A549 treated with CpdA at 1 μM for 4 hours (cell line): Measurements from ENCODE around the gene NDUFA7. TPM values are rescaled to one million over a fixed set of nuclear protein-coding genes. Genes with fewer than 3 reads are reported as not detected.

Source experiments
- total RNA-seq: library from RNA; stranded (reverse); fragments of 200-300 nt; extraction: Qiagen RNA extraction; gene quantifications from 5 replicates; pipeline ENCODE4 v1.2.3, GENCODE V29; 2022; ENCODE audit warnings: low read depth

Gene NDUFA7
- 48.9 to 89.8 TPM (median 84.6 TPM) in 5 replicates for total RNA-seq

DNA sequence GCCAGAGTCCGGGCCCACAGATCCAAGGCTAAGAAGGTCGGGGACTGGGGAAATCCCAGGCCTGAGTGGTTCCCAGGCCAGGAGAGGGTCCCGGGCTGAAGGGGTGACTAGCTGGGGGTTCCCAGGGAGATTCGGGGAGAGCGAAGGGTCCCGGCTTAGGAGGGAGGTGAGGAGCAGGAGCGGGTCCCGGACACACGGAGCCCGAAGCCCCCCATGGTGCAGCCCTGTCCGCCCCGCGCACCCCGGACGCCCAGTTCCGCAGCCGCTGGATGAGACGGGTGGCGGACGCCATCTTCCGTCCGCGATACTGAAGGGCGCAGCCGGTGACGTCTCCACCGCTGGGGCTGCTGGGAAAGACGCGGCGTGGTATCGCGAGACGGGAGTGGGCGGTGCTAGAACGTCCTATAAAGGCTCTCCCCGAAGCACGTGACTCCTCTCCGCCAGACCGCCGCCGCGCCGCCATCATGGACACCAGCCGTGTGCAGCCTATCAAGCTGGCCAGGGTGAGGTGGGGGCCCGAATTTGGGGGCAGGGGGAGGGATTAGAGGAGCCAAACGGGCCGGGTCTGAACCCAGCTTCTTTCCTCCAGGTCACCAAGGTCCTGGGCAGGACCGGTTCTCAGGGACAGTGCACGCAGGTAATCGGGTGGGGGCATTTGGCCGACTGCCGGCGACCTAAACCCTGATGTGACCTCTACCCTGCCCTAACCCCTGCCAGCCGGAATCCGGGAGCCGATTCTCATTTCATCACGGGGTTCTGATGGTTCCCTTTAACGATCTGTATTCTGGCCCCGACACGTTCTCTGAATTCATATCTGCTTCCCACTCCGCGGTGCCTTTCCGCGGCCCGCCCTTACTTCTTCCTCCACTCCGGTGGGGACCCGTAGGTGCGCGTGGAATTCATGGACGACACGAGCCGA lies at the start of gene NDUFA7, which contains the start of gene RPS28:
Gene NDUFA7, minus strand, starts transcription at position 309 of the 919 bp plus-strand sequence. Its CDS starts 17 bp downstream, at position 292.
Gene RPS28, plus strand, starts transcription at position 430 of the 919 bp plus-strand sequence. Its CDS starts 35 bp downstream, at position 465.

DNA sequence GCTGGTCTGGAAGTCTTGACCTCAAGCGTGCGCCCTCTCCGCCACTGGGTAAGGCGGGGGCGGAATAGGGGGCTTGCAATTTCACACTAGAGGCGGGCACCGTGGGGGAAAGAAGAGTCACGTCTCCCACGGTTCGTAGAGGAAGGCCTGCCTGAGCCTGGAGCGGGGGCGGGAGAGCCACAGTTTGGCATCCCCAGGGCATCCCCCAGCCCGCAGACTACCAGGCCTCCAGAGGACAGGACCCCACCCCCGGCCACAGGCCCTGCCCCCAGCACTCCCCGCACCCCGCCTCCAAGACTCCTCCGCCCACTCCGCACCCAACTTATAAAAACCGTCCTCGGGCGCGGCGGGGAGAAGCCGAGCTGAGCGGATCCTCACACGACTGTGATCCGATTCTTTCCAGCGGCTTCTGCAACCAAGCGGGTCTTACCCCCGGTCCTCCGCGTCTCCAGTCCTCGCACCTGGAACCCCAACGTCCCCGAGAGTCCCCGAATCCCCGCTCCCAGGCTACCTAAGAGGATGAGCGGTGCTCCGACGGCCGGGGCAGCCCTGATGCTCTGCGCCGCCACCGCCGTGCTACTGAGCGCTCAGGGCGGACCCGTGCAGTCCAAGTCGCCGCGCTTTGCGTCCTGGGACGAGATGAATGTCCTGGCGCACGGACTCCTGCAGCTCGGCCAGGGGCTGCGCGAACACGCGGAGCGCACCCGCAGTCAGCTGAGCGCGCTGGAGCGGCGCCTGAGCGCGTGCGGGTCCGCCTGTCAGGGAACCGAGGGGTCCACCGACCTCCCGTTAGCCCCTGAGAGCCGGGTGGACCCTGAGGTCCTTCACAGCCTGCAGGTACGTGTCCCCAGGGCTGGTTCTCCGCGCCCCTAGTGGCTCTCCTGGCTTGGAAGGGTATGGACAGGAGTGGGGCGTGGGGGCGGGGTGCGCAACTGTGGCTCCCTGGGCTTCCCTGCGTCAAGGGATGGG lies 42.9 kb upstream of the NDUFA7 start, which contains the start of gene ANGPTL4:
Gene ANGPTL4, plus strand, starts transcription at position 353 of the 969 bp plus-strand sequence. Its CDS starts 167 bp downstream, at position 520.

DNA sequence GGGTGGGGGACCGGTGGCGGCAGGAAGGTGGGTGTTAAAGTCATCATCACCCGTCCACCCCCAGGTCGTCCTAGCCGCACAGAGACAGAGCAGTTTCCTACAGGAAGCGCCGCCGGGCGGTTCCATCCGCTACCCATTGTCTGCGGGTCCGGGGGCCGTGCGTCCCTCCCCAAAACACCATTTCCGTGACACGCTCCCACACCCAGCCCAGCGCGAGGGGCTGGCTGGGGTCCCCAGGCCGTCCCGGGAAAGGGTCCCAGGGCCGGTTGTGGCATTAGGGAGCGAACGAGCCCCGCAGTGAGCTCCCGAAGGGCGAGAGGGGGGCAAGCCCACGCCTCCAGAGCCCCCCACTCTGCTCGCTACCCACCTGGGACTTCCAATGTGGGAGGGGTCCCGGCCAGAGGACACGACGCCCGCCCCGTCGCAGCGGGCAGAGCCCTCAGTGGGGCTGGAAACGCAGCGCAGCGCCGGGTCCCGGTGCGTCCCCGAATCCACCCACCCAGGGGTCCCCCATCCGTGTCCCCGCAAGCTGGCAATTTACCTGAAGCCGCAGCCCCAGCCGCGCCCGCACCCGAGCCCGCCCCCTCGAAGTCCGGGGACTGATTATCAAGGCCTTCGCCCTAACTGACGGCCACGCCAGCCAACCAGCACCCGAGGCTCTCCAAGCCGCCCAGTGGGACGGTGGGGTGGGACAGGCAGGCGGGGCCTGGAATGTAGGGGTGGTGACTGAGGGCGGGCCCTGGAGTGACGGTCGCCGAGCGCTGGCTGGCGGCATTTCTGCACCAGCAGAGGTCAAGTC lies 21.7 kb upstream of the NDUFA7 start, which contains the start of gene KANK3:
Gene KANK3, minus strand, starts transcription at position 579 of the 799 bp plus-strand sequence. CDS start 5,434 bp downstream, outside the sequence.

DNA sequence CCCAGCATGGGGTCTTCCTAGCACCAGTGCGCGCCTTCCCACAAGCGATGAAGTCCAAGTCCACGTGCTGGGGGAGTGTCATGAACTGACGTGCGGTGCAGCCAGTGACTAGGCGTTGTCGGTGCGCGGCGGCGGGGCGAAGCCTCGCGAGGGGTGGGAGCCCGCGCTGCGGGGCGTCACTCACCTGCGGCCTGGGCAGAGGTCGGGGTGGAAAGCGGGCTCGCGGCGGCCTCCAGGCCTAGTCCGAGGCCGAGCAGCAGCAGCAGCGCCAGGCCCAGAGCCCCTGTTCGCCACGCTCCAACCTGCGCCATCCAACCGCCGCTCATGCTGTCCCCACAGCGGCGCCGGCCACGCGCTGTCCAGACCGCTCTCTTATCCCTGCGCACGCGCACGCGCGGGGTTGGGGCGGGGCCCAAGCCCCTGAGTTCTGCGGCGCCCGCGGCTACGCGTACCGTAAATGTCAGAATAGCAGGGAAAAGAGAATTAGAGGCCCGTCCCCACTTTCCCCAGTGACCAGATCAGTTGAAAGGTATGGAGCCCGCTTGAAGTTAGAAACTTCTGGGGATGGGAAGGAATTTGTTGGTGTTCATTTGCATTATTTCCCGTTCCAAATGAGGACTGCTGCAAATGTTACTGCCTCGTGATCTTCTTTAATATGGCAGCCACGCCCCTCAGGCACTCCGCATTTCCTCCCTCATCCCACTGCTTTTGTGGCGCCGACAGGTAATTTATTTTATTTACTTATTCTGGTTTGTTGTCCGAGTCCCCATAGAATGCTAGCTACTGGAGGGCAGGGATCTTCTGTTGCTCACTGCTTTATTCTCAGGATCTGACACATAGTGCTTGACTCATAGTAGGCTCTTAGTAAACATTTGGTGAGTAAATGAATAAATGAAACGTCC lies 13.0 kb downstream of the NDUFA7 start, which contains the start of gene CD320:
Gene CD320, minus strand, starts transcription at position 394 of the 902 bp plus-strand sequence. Its CDS starts 68 bp downstream, at position 326.

Other genes with a start within 250 kb of the NDUFA7 start
- not detected in 5 replicates for gene FBN3, start 171.8 kb downstream of the NDUFA7 start, total RNA-seq
- gene CERS4, start 112.0 kb downstream of the NDUFA7 start, total RNA-seq = 2.0 to 4.0 TPM (median 2.7 TPM) in 5 replicates
- gene CD320, start 13.0 kb downstream of the NDUFA7 start, total RNA-seq = 62.4 to 102 TPM (median 94.3 TPM) in 5 replicates
- 394 to 970 TPM (median 902 TPM) in 5 replicates for gene RPS28, start 121 bp upstream of the NDUFA7 start, total RNA-seq
- gene KANK3, start 21.9 kb upstream of the NDUFA7 start, total RNA-seq = 2.3 to 4.3 TPM (median 3.5 TPM) in 5 replicates
- gene ANGPTL4, start 42.8 kb upstream of the NDUFA7 start, total RNA-seq = 32.4 to 60.0 TPM (median 48.8 TPM) in 5 replicates
- gene RAB11B, start 69.0 kb upstream of the NDUFA7 start, total RNA-seq = 82.7 to 98.2 TPM (median 88.3 TPM) in 5 replicates
- gene MARCHF2, start 91.9 kb upstream of the NDUFA7 start, total RNA-seq = 13.4 to 18.0 TPM (median 15.8 TPM) in 5 replicates
- gene HNRNPM, start 123.6 kb upstream of the NDUFA7 start, total RNA-seq = 227 to 297 TPM (median 240 TPM) in 5 replicates
- gene PRAM1, start 181.3 kb upstream of the NDUFA7 start, total RNA-seq = 0.08 to 0.29 TPM (median 0.11 TPM) in 4 of 5 replicates, not detected in the other
- gene ZNF414, start 192.8 kb upstream of the NDUFA7 start, total RNA-seq = 16.0 to 18.5 TPM (median 17.7 TPM) in 5 replicates